K562 (cell line): ENCODE data around the gene TPRG1L. TPM values are rescaled to one million over a fixed set of nuclear protein-coding genes. Genes with fewer than 3 reads are reported as not detected.

Experiments used
- BCOR ChIP-seq: fragments of 450-650 bp; IDR thresholded peaks from 2 replicates; pipeline ENCODE4 v1.6.1; 2016
- BRF2 ChIP-seq: IDR thresholded peaks from 3 replicates; pipeline ENCODE4 v1.6.1; 2011; ENCODE audit warnings: borderline replicate concordance, mild to moderate bottlenecking; ENCODE audit not compliant: insufficient read length, insufficient read depth
- CSDE1 ChIP-seq, 2 experiments: fragments of 450-650 bp; IDR thresholded peaks; 2 replicates each; pipeline ENCODE4 v1.6.1; 2016; ENCODE audit warnings: mild to moderate bottlenecking in 1 of 2
- GABPA ChIP-seq: fragments of 200-800 bp; sonication (Bioruptor generic); conservative IDR thresholded peaks from 2 replicates; pipeline ENCODE4 v1.6.1; 2016; ENCODE audit warnings: low read depth, missing genetic modification characterization, missing compliant biosample characterization
- NCOA2 ChIP-seq, 2 experiments: fragments of 450-650 bp; IDR thresholded peaks; 2 replicates each; pipeline ENCODE4 v1.6.1; 2018; ENCODE audit warnings: mild to moderate bottlenecking in 2 of 2, moderate library complexity in 1 of 2; ENCODE audit not compliant: partially characterized antibody in 2 of 2
- NRF1 ChIP-seq, 2 experiments: fragments of 450-650 bp; IDR thresholded peaks in 1 of 2; conservative IDR thresholded peaks in 1 of 2; 2 replicates each; pipeline ENCODE4 v1.6.1; 2014; ENCODE audit warnings: mild to moderate bottlenecking in 2 of 2
- PHF21A ChIP-seq: fragments of 450-650 bp; IDR thresholded peaks from 2 replicates; pipeline ENCODE4 v1.6.1; 2017; ENCODE audit warnings: low read depth, borderline replicate concordance
- POLR2A ChIP-seq: fragments of 450-650 bp; conservative IDR thresholded peaks from 2 replicates; pipeline ENCODE4 v1.6.1; 2016
- PRMT5 ChIP-seq: sonication (generic); formaldehyde crosslinking; IDR thresholded peaks from 2 replicates; pipeline ENCODE4 v1.5.0; 2020; ENCODE audit warnings: missing genetic modification reagents
- RBM39 ChIP-seq: fragments of 200-400 bp; formaldehyde crosslinking; optimal IDR thresholded peaks from 2 replicates; pipeline ENCODE3; 2018; ENCODE audit warnings: low read depth, low read length
- SAFB2 ChIP-seq: fragments of 200-400 bp; formaldehyde crosslinking; IDR thresholded peaks from 2 replicates; pipeline ENCODE4 v1.6.1; 2018; ENCODE audit warnings: borderline replicate concordance, low read length, low read depth, moderate library complexity; ENCODE audit not compliant: severe bottlenecking
- SRF ChIP-seq, 2 experiments: fragments of 250-450, 450-650 bp in 1 of 2; sonication (Bioruptor Pico) in 1 of 2; sonication (generic) in 1 of 2; formaldehyde crosslinking; IDR thresholded peaks; 2 replicates each; pipeline versions ENCODE4 v1.5.0 to v1.5.1; 2020 to 2022; ENCODE audit warnings: mild to moderate bottlenecking in 1 of 2, missing genetic modification reagents in 1 of 2
- WHSC1 ChIP-seq: IDR thresholded peaks from one replicate; pipeline ENCODE4 v1.6.1; 2012; ENCODE audit warnings: low read length, control low read depth, inconsistent platforms
- ZBTB9 ChIP-seq: fragments of 450-650 bp; formaldehyde crosslinking; IDR thresholded peaks from 2 replicates; pipeline ENCODE4 v1.4.0; 2020; ENCODE audit warnings: mild to moderate bottlenecking, moderate library complexity
- ZMIZ1 ChIP-seq, 2 experiments: fragments of 150-350 bp in 1 of 2; IDR thresholded peaks; 2 replicates each; pipeline ENCODE4 v1.6.1; 2012 to 2016; ENCODE audit warnings: low read depth in 2 of 2, low read length in 2 of 2, mild to moderate bottlenecking in 1 of 2, moderate library complexity in 1 of 2
- ZSCAN32 ChIP-seq: fragments of 450-650 bp; formaldehyde crosslinking; IDR thresholded peaks from 2 replicates; pipeline ENCODE4 v1.4.0; 2020; ENCODE audit warnings: mild to moderate bottlenecking, moderate library complexity
- polyA plus RNA-seq, 8 experiments: library from polyadenylated mRNA; depleted of rRNA in 4 of 8; stranded (reverse) in 5 of 8; unstranded in 3 of 8; fragments of >200 nt; fragmentation: Nextera tagmentation in 2 of 8; fragmentation: Illumina TruSeq in 1 of 8; extraction: Ambion mirVana in 2 of 8; extraction: Trizol in 1 of 8; gene quantifications; 2 replicates each; pipeline versions ENCODE4 v1.2.1 to v1.2.3, GENCODE V29; 2011 to 2014; ENCODE audit warnings: inconsistent platforms in 1 of 8, missing spikeins in 1 of 8
- total RNA-seq, 7 experiments: library from RNA; depleted of rRNA in 6 of 7; stranded (reverse); fragments of >200 nt in 6 of 7; fragmentation: Illumina TruSeq in 2 of 7; extraction: Trizol in 2 of 7; gene quantifications; 2 replicates each; pipeline versions ENCODE4 v1.2.1 to v1.2.3, GENCODE V29; 2011 to 2021; ENCODE audit warnings: low replicate concordance in 1 of 7

Gene TPRG1L
- total and polyA plus RNA-seq, 9 of the 15 experiments (the other 6 are each of a cell fraction or from before 2014, with no cell fraction given), result 1.6 to 11.0 (median 6.2) TPM

DNA sequence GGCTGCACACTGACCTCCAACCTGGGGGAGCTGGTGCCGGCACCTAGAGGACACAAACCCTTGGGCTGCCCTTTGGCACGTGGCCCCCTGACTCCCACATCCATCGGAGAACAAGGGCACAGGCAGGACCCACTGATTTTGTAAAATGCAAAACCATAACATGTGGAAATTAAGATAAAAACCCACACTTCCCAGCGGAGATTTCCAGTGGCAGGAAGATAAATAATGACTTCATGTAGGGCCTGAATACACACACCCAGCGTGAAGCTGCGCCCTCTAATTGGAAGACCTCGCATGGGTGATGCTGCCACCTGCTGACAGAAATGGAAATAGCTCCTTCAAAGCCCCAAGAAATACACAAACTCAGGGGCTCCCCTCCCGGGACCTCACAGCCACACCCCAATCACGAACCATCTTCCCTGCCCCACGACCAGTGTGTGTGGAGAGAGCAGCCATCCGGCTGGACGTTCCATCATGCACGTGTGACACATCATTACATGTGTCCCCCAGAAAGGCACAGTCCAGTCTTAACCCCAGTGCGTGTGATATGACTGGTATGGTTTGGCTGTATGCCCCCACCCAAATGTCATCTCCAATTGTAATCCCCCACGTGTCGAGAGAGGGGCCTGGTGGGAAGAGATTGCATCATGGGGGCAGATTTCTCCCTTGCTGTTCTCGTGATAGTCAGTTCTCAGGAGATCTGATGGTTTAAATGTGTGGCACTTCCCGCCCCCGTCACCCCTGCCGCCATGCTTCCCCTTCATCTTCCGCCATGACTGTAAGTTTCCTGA lies 5.7 kb upstream of the TPRG1L start (continued):
- TF ChIP-seq ZBTB9 (CRISPR knock-in tag) (no peak), SRF (CRISPR knock-in tag; IDR thresholded peaks at IDR 0.05) (no peak), PRMT5 (CRISPR knock-in tag) (no peak), NRF1 (conservative IDR thresholded peaks at IDR 0.05 in 1 of 2, IDR thresholded peaks at IDR 0.05 in 1 of 2) (0 out of 4 replicates have a peak, but pooled peaks of 1 of the 2 experiments have one; percentile 8), CSDE1 (IDR thresholded peaks at IDR 0.05) (no peak), BCOR (no peak), POLR2A (no peak), ZSCAN32 (CRISPR knock-in tag) (no peak), WHSC1 (no peak), GABPA (tag) (0 out of 2 replicates have a peak, but pooled peaks have one; percentile 16), PHF21A (no peak), ZMIZ1 (IDR thresholded peaks at IDR 0.05; ENCODE audit: low read depth in 2 of 2, low read length in 2 of 2) (no peak), RBM39 (no peak), NCOA2 (IDR thresholded peaks at IDR 0.05; ENCODE audit: partially characterized antibody in 2 of 2) (no peak), SAFB2 (no peak), BRF2 (no peak)
